ENCODE results near the gene STX1B. TPM values are rescaled to one million over a fixed set of nuclear protein-coding genes. Genes with fewer than 3 reads are reported as not detected.

Gene STX1B
- total and polyA plus RNA-seq, 2 of the 8 experiments (the other 6 are each of a cell fraction or from before 2014, with no cell fraction given): 8.9 to 20.2 TPM

- peak in 1 of 2 experiments; percentile 77 for DNase-seq (ENCODE audit: low read depth in 1 of 2, low spot score in 2 of 2)
- POLR2A ChIA-PET (ENCODE audit: partially characterized antibody): interaction anchor here (0.9 to 2.9 kb wide), 14 partner anchors 9 to 115 kb away, joined by 3 to 25 read pairs (median 4); partner anchors contain the start of genes HSD3B7, ORAI3, ZNF646 and ZNF668
- TF ChIP-seq POLR2AphosphoS5 (IDR thresholded peaks at IDR 0.05; ENCODE audit: low read depth, low read length) (peak; percentile 24; the same call in 1 of the 2 replicates), POLR2A (IDR thresholded peaks at IDR 0.05; ENCODE audit: control extremely low read depth in 1 of 2, low read depth in 2 of 2, low read length in 2 of 2) (peak; percentile 27 to 36; a peak in 2 of 3 replicates), TEAD4 (IDR thresholded peaks at IDR 0.05; ENCODE audit: low read depth, low read length) (no peak), ATF2 (IDR thresholded peaks at IDR 0.05; ENCODE audit: low read length) (no peak), HDAC6 (IDR thresholded peaks at IDR 0.05; ENCODE audit: low read depth, low read length) (no peak), CHD1 (IDR thresholded peaks at IDR 0.05; ENCODE audit: low read depth, low read length) (no peak), CTBP2 (IDR thresholded peaks at IDR 0.05; ENCODE audit: borderline replicate concordance, insufficient read depth, insufficient read length, low read length) (no peak), SP1 (IDR thresholded peaks at IDR 0.05; ENCODE audit: low read depth, low read length) (no peak), CHD2 (IDR thresholded peaks at IDR 0.05; ENCODE audit: low read length) (peak; percentile 57; the same call in 1 of the 2 replicates), KDM1A (IDR thresholded peaks at IDR 0.05; ENCODE audit: borderline replicate concordance, low read length) (no peak)
These were observed 52.0 kb downstream of the STX1B start for GRCh38 chr16:30958175-30959079.

More at GRCh38 chr16:30958175-30959079, 52.0 kb downstream of the STX1B start:
- H3K9me3 ChIP-seq (ENCODE audit: insufficient read depth in 2 of 2, low read depth in 1 of 2, low read length in 1 of 2): no peaks in the 10 kb centered on the region; a peak in 1 of 4 replicates
- no peak overlapping the region for H2BK20ac ChIP-seq (ENCODE audit: low read length)
- H3K4me1 ChIP-seq (replicated peaks in 1 of 4; ENCODE audit: control insufficient read depth in 3 of 4, insufficient read depth in 4 of 4, low read length in 3 of 4): peaks cover 0 to 9% (median 2%) of the 10 kb centered on the region in 4 experiments; a peak in 3 of 7 replicates
- WGBS, 2 experiments (ENCODE audit: extremely low coverage in 1 of 2, insufficient coverage in 1 of 2, insufficient read length in 1 of 2, insufficient replicate concordance in 2 of 2, low coverage in 1 of 2, low lambda C conversion rate in 2 of 2, missing lambda C conversion rate in 1 of 2): 45% methylated on average over 22 of the region's 55 CpGs; no CpG with 5 or more reads in 1 of the 2 experiments
- no peak overlapping the region for H2BK120ac ChIP-seq (replicated peaks; ENCODE audit: low read depth, low read length)
- no peak overlapping the region for H4K5ac ChIP-seq (ENCODE audit: insufficient read length, low read depth, low read length)
- peak overlapping the region; percentile 64 to 100 (median 98); a peak in 6 of 7 replicates for H3K9ac ChIP-seq (replicated peaks in 1 of 4; ENCODE audit: extremely low read depth in 1 of 4, low read depth in 3 of 4, low read length in 3 of 4)
- peaks cover 9% of the 10 kb centered on the region for H3K79me1 ChIP-seq (ENCODE audit: low read depth, low read length)
- H2BK5ac ChIP-seq (ENCODE audit: low read depth, low read length): no peak overlapping the region
- peak overlapping the region; percentile 54 to 81 for H3K4me2 ChIP-seq (ENCODE audit: insufficient read depth in 1 of 2, low read depth in 2 of 2, low read length in 2 of 2)
- peak overlapping the region; percentile 100; the same call in 1 of the 2 replicates for H3K27ac ChIP-seq (ENCODE audit: low read depth, low read length)
- no peak overlapping the region for H2BK15ac ChIP-seq (ENCODE audit: low read length)
- H3K27me3 ChIP-seq (replicated peaks in 1 of 4; ENCODE audit: control insufficient read depth in 3 of 4, extremely low read depth in 1 of 4, insufficient read depth in 3 of 4, low read length in 3 of 4): no peaks in the 10 kb centered on the region
- no peak overlapping the region for H3K23ac ChIP-seq (ENCODE audit: insufficient read length)
- H2AK5ac ChIP-seq (ENCODE audit: low read depth, low read length): no peak overlapping the region
- H2AFZ ChIP-seq (ENCODE audit: low read length): no peak overlapping the region
- peaks cover 12 to 15% of the 10 kb centered on the region in 2 experiments for H4K20me1 ChIP-seq (replicated peaks in 1 of 2; ENCODE audit: control insufficient read depth in 1 of 2, insufficient read depth in 2 of 2, low read length in 2 of 2)
- no peaks in the 10 kb centered on the region; the same call in 1 of the 2 replicates for H3K23me2 ChIP-seq (ENCODE audit: low read depth, low read length)
- peaks cover 32 to 41% (median 38%) of the 10 kb centered on the region in 4 experiments for H3K36me3 ChIP-seq (ENCODE audit: control insufficient read depth in 2 of 4, insufficient read depth in 4 of 4, low read length in 3 of 4)
- H3K79me2 ChIP-seq (ENCODE audit: control insufficient read depth in 1 of 2, insufficient read depth in 2 of 2, low read length in 2 of 2): peaks cover 0 to 17% of the 10 kb centered on the region in 2 experiments; a peak in 3 of 4 replicates
- CTCF ChIA-PET (ENCODE audit: partially characterized antibody): interaction anchor here (0.7 to 4.9 kb wide), 5 partner anchors 10 to 26 kb away, joined by 3 to 22 read pairs (median 3); partner anchors contain the start of gene HSD3B7
- H4K91ac ChIP-seq (replicated peaks; ENCODE audit: insufficient read length, low read length): no peak overlapping the region
- no peak for FAIRE-seq
- no peak overlapping the region for H3K14ac ChIP-seq (ENCODE audit: insufficient read length)
- H3K4ac ChIP-seq (replicated peaks; ENCODE audit: insufficient read length, low read depth, low read length): no peak overlapping the region
- H2BK12ac ChIP-seq (ENCODE audit: low read depth, low read length): no peak overlapping the region
- H4K8ac ChIP-seq (ENCODE audit: extremely low read depth, insufficient read depth, low read length): no peak overlapping the region
- peak overlapping the region; percentile 24 for H3K56ac ChIP-seq (replicated peaks; ENCODE audit: insufficient read length, low read depth, low read length)
- peak overlapping the region; percentile 60 to 96 (median 90) for H3K4me3 ChIP-seq (ENCODE audit: extremely low read depth in 1 of 4, insufficient read depth in 2 of 4, low read depth in 3 of 4, low read length in 4 of 4)
- H3K18ac ChIP-seq (ENCODE audit: extremely low read depth, low read length): no peak overlapping the region
